Epithelial cell of proximal tubule (primary cell): ENCODE results near the gene KCNJ11. TPM values are rescaled to one million over a fixed set of nuclear protein-coding genes. Genes with fewer than 3 reads are reported as not detected.
A peak's percentile ranks its signal among the peaks of the same experiment; 100 is the strongest.

Experiments
- DNase-seq: peaks from one replicate; pipeline ENCODE4 v3.0.0-alpha.2; 2011; ENCODE audit warnings: low read depth
- H3K4me3 ChIP-seq: 2 replicates; pipeline ENCODE4 v1.5.1; 2011; ENCODE audit warnings: low read depth, mild to moderate bottlenecking, low read length
- CTCF ChIP-seq: conservative IDR thresholded peaks from 2 replicates; pipeline ENCODE4 v1.5.1; 2012; ENCODE audit warnings: low read depth, mild to moderate bottlenecking, low read length
- total RNA-seq: library from RNA; depleted of rRNA; stranded (reverse); fragments of >200 nt; gene quantifications from 2 replicates; pipeline ENCODE4 v1.2.3, GENCODE V29; 2015

Gene KCNJ11
- total RNA-seq, 1 donor from 2014 or later = 0.63 TPM

GRCh38 chr11:17368551-17368950, 19.9 kb downstream of the KCNJ11 start:
- DNase-seq = no peak

GRCh38 chr11:17366495-17366894, 22.0 kb downstream of the KCNJ11 start:
- H3K4me3 ChIP-seq = no peak overlapping the region
- TF ChIP-seq CTCF = no peak
- no peak for DNase-seq

More at GRCh38 chr11:17368551-17368950, 19.9 kb downstream of the KCNJ11 start:
- TF ChIP-seq CTCF = no peak
- H3K4me3 ChIP-seq = no peak overlapping the region

GRCh38 chr11:17354601-17354991, 33.9 kb downstream of the KCNJ11 start:
- peak; percentile 80 for TF ChIP-seq CTCF
- peak overlapping the region; percentile 71 for H3K4me3 ChIP-seq

GRCh38 chr11:17353821-17354600, 34.4 kb downstream of the KCNJ11 start:
- no peak for DNase-seq
- H3K4me3 ChIP-seq = peak overlapping the region; percentile 71
- no peak for TF ChIP-seq CTCF

More at GRCh38 chr11:17354601-17354991, 33.9 kb downstream of the KCNJ11 start:
- no peak for DNase-seq

GRCh38 chr11:17352950-17353820, 35.3 kb downstream of the KCNJ11 start:
- no peak for TF ChIP-seq CTCF

GRCh38 chr11:17351510-17352176, 36.8 kb downstream of the KCNJ11 start, which contains the start of gene NCR3LG1:
TSS of gene NCR3LG1 (plus strand) at chr11:17351800. CDS start at chr11:17351970, 170 bp downstream.
- DNase-seq = no peak
- no peak for TF ChIP-seq CTCF

More at GRCh38 chr11:17352950-17353820, 35.3 kb downstream of the KCNJ11 start:
- peak overlapping the region; percentile 71 for H3K4me3 ChIP-seq
- DNase-seq = no peak

More at GRCh38 chr11:17351510-17352176, 36.8 kb downstream of the KCNJ11 start, which contains the start of gene NCR3LG1:
- peak within 1 kb of the TSS; percentile 71 for H3K4me3 ChIP-seq
